LNCAP (cell line): Measurements from ENCODE around the gene ANKRD52.

Source experiments
- TF ChIP-seq, protein P1 (sequence below): fragments of 450-650 bp; IDR thresholded peaks from 2 replicates; pipeline ENCODE4 v1.5.1; 2017; ENCODE audit warnings: mild to moderate bottlenecking

Gene ANKRD52

DNA sequence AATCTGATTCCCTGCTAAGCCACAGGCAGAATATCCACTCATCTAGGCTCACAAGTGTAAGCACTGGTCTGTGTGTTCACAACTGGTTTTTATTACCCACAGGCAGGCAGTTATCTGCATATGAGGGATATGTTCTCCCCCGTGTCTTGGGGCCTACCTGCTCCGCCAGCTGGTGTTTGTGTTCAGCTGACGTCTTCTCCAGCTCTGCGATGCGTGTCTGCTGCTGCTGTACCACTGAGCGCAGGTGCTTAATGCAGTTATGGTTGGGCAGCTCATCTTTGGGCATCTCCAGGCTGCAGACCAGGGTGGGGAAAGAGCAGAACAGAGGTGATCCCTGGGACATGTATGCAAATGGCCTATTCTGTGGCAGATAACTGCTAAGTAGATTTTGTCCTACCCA lies 50.2 kb downstream of the ANKRD52 start:
- TF ChIP-seq, protein P1, sequence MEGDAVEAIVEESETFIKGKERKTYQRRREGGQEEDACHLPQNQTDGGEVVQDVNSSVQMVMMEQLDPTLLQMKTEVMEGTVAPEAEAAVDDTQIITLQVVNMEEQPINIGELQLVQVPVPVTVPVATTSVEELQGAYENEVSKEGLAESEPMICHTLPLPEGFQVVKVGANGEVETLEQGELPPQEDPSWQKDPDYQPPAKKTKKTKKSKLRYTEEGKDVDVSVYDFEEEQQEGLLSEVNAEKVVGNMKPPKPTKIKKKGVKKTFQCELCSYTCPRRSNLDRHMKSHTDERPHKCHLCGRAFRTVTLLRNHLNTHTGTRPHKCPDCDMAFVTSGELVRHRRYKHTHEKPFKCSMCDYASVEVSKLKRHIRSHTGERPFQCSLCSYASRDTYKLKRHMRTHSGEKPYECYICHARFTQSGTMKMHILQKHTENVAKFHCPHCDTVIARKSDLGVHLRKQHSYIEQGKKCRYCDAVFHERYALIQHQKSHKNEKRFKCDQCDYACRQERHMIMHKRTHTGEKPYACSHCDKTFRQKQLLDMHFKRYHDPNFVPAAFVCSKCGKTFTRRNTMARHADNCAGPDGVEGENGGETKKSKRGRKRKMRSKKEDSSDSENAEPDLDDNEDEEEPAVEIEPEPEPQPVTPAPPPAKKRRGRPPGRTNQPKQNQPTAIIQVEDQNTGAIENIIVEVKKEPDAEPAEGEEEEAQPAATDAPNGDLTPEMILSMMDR = no peak

DNA sequence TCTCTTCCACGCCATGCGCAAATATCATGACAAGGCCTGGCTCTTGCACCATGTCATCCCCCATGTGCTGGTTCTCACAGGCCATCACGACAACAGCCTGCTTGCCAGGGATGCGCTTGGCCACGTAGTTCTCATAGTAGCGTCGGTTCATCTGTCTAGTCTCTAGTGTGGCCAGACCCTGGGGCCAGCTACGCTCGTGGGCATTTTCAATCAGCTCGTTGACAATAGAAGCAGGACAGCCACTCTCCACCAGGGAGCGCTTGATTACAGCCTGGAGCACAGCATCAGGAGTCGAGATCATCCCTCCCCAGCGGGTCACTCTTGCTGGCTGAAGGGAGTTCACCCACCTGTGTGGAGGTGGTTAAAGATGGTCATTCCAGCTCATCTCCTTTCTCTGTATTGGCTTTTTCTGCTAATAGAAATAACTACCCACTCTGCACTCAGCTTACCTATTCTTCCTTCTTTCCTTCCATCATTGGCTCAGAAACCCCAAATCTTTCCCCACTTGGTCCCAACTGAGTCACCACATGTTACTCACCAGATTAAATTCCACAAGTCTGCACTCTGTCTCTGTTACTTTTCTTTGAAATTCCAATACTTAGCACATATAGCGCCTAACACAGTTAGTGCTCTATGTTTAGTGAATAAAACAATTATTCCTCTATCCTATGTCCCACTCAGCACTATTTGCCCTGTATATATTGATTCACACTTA lies 51.6 kb downstream of the ANKRD52 start:
- TF ChIP-seq, protein P1 = peak; percentile 48

DNA sequence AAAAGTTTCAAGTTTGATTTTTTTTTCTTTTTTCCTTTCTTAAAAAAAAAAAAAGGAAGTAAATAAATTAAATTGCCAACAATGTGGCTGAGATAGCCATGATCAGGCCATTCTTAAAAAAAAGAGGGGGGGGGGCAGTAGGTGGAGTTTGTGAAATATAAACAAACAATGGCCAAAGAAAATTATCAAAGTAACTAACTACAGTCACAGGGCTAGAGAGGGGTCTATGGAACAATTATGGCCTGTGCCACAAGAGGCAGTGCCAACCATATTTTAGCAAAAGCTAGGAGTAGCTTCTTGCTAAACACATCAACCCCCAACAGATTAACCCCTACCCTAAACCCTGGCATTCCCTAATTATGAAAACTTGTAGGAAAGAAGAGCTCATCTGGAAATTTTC lies 52.7 kb downstream of the ANKRD52 start:
- TF ChIP-seq, protein P1 = no peak

DNA sequence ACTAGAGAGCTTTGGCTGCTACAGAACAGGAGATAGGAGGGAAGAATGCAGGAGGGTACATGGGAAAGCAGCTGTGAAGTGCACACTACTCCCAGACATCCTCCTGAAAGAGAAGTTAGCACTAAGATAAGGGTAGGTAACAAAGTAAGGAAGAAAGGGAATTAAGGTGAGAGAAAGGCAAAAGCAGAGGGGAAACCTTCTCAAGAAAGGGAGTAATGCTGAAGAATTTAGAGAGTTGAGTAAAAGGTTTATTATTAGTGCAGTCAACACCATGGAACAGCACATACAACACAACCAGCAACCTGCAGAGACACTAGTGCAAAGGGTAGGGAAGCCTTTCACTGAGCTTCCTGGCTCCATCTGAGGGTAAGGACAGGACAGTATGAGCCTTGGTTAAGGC lies 53.9 kb downstream of the ANKRD52 start:
- TF ChIP-seq, protein P1 = no peak

DNA sequence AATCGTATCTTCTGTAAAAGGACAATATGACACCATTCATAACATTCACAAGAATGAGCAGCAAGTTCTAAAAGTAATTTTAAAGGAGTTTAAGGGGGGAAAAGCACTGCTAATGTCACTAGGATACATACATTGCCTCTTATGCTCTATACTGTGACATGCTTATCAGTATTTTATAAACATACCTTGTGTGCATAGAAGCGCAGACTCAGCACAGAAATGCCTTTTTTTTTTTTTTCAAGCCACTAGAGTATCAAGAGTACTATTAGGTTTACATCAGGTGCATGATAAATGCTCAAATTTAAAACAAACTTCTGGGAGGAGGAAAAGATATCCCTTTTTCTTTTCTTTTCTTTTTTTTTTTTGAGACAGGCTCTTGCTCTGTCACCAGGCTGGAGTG lies 55.3 kb downstream of the ANKRD52 start:
- TF ChIP-seq, protein P1 = no peak

DNA sequence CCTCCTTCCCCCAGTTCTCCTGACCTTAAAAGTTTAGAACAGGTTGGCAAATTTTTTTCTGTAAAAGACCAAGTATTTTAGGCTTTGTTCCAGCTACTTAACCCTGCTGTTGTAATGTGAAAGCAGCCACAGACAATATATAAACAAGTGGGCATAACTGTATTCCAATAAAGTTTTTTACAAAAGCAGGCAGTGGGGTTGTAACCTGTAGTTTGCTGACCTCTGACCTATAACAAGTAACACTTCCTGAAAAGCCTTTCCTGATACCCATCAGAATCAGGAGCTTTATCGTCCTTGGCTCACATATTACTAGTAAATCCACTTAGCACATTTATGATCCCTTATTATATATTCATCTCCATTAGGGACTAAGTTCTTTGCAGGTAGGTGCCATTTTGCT lies 55.8 kb downstream of the ANKRD52 start:
- TF ChIP-seq, protein P1 = no peak

DNA sequence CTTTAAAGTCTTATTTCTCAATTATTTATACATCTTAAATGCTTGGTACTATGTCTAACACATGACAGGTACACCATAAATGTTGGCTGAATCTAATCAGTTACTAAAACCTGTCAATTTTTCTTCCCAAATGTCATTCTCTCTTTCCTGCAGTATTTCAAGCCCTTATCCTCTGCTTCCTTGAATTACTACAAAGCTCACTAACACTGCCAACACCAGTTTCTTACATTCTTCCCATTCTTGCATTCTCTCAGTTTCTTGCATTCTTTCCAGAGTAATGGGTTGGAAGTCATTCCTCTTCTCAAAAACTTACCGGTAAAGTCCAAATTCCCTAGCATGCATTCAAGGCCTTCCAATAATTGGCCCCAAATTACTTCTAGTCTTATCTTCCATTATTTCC lies 59.3 kb downstream of the ANKRD52 start:
- TF ChIP-seq, protein P1 = no peak
